Lower leg skin (tissue), 3 donors: ENCODE data around the gene OTUD1.

Experiments
- POLR2A ChIP-seq, 2 donors: fragments of 450-650 bp; IDR thresholded peaks; one replicate each; pipeline ENCODE4 v1.6.1; 2016 to 2017; ENCODE audit warnings: antibody characterized with exemption in 2 of 2, mild to moderate bottlenecking in 1 of 2, moderate library complexity in 1 of 2
- TF ChIP-seq, protein P1 (sequence below), 3 donors: fragments of 450-650 bp; IDR thresholded peaks; one replicate each; pipeline ENCODE4 v1.5.1; 2016; ENCODE audit warnings: antibody characterized with exemption in 3 of 3, mild to moderate bottlenecking in 3 of 3, moderate library complexity in 2 of 3

DNA sequence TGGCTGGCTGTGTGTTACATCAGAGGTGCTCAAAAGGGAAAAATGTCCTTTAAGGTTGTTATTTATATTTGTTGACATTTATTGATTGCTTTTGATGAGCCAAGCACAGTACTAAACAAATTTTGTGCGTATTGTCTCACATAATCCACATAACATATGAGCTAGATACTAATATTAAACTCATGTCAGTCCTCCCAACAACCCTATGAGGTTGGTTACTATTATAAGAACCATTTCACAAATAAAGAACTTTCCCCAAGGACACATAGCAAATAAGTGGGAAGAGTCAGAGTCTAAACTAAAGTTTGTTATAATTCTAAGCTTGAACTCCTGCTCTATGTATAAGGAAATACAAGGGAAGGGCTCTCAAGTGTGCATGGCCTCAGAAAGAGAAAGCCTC lies 35.6 kb upstream of the OTUD1 start:
- TF ChIP-seq, protein P1, sequence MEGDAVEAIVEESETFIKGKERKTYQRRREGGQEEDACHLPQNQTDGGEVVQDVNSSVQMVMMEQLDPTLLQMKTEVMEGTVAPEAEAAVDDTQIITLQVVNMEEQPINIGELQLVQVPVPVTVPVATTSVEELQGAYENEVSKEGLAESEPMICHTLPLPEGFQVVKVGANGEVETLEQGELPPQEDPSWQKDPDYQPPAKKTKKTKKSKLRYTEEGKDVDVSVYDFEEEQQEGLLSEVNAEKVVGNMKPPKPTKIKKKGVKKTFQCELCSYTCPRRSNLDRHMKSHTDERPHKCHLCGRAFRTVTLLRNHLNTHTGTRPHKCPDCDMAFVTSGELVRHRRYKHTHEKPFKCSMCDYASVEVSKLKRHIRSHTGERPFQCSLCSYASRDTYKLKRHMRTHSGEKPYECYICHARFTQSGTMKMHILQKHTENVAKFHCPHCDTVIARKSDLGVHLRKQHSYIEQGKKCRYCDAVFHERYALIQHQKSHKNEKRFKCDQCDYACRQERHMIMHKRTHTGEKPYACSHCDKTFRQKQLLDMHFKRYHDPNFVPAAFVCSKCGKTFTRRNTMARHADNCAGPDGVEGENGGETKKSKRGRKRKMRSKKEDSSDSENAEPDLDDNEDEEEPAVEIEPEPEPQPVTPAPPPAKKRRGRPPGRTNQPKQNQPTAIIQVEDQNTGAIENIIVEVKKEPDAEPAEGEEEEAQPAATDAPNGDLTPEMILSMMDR (IDR thresholded peaks at IDR 0.05): no peak
- no peak for TF ChIP-seq POLR2A (IDR thresholded peaks at IDR 0.05)
